ENCODE results near the gene TSPAN31. TPM values are rescaled to one million over a fixed set of nuclear protein-coding genes. Genes with fewer than 3 reads are reported as not detected.

Gene TSPAN31
- total RNA-seq, 1 donor from 2014 or later: 31.3 TPM

DNA sequence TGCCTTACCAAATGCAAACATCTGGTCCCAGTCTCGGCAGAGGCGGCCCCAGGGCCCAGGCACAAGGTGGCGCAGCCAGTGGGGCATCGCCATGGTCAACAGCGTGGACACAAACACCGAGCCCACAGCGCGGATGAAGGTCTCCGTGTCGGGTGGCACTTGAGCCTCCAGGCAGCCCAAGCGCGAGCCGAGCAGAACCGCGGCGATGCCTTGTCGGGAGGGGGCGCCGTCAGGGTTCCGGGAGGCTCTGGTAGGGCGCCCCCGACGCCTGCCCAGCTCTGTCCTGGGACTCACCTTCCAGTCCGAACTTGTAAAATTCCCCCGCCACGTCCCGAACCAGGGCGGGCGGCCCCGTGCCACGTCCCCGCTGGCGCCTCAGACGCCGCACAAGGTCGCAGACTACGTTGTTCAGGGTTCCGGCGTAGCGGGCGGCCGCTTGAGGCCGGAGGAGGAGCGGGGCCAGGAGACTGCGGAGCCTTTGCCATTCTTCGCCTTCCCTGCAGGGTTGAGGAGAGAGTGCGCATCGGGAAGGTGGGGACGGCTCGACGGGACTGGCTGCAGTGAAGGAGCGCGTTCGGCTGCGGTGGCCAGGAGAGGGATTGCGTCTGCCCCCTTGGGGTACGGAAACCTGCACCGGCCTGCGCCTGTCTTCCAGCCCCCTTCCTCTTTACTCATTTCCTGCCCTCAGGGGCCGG lies 20.3 kb downstream of the TSPAN31 start:
- no peak overlapping the region for H3K27ac Mint-ChIP-seq
- H3K4me3 Mint-ChIP-seq (ENCODE audit: low read depth): peak overlapping the region; percentile 60
- TF ChIP-seq, protein P1, sequence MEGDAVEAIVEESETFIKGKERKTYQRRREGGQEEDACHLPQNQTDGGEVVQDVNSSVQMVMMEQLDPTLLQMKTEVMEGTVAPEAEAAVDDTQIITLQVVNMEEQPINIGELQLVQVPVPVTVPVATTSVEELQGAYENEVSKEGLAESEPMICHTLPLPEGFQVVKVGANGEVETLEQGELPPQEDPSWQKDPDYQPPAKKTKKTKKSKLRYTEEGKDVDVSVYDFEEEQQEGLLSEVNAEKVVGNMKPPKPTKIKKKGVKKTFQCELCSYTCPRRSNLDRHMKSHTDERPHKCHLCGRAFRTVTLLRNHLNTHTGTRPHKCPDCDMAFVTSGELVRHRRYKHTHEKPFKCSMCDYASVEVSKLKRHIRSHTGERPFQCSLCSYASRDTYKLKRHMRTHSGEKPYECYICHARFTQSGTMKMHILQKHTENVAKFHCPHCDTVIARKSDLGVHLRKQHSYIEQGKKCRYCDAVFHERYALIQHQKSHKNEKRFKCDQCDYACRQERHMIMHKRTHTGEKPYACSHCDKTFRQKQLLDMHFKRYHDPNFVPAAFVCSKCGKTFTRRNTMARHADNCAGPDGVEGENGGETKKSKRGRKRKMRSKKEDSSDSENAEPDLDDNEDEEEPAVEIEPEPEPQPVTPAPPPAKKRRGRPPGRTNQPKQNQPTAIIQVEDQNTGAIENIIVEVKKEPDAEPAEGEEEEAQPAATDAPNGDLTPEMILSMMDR (IDR thresholded peaks at IDR 0.05; ENCODE audit: unreplicated experiment): peak; percentile 40
- peaks cover 8% of the 10 kb centered on the region for H3K36me3 Mint-ChIP-seq (ENCODE audit: insufficient read depth)
- H3K4me1 Mint-ChIP-seq (ENCODE audit: low read depth): peaks cover 10% of the 10 kb centered on the region
- DNase-seq (ENCODE audit: low spot score, unreplicated experiment): no peak
- H3K27me3 Mint-ChIP-seq: peaks cover 63% of the 10 kb centered on the region
- H3K9me3 Mint-ChIP-seq (ENCODE audit: low read depth): no peaks in the 10 kb centered on the region

DNA sequence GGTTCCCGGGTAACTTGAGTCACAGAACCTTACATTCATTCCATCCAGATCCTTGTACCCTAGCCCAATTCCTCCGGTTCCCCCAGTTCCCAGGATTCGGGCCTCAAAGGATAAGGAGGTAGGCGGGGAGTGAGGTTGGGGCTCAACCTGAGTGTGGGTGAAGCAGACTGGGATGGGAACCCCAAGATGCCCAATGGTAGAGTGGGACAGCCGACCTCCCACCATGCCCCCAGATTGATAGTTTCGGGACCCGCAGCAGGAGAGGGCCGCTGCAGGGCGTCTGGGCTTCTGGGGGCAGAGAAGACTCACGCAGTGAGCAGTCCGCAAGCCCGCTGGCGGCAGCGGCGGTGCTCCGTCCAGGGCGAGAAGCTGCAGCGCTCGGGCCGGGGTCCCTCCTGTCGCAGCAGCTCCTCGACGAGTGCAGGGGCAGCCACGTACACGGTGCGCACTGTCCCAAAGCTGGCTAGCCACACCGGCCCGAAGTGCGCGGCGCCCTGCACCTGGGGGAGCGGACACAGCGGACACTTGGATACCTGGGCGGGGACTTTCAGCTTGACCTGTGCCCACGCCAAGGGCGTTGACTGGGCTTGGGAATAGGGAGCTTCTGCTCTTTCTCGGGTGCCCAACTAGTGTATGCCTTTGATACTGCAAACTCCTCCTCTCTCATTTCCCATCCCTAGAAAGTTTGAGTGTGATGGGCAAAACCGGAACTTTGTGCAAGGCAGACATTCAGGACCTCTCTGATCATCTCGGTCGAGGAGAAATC lies 21.0 kb downstream of the TSPAN31 start:
- TF ChIP-seq, protein P1 (IDR thresholded peaks at IDR 0.05; ENCODE audit: unreplicated experiment): no peak
- Mint-ChIP-seq H3K27me3 (peaks cover 63% of the 10 kb centered on the region), H3K9me3 (ENCODE audit: low read depth) (no peaks in the 10 kb centered on the region), H3K4me3 (ENCODE audit: low read depth) (peak overlapping the region; percentile 52), H3K36me3 (ENCODE audit: insufficient read depth) (peaks cover 8% of the 10 kb centered on the region), H3K4me1 (ENCODE audit: low read depth) (peaks cover 10% of the 10 kb centered on the region), H3K27ac (no peak overlapping the region)
- no peak for DNase-seq (ENCODE audit: low spot score, unreplicated experiment)

DNA sequence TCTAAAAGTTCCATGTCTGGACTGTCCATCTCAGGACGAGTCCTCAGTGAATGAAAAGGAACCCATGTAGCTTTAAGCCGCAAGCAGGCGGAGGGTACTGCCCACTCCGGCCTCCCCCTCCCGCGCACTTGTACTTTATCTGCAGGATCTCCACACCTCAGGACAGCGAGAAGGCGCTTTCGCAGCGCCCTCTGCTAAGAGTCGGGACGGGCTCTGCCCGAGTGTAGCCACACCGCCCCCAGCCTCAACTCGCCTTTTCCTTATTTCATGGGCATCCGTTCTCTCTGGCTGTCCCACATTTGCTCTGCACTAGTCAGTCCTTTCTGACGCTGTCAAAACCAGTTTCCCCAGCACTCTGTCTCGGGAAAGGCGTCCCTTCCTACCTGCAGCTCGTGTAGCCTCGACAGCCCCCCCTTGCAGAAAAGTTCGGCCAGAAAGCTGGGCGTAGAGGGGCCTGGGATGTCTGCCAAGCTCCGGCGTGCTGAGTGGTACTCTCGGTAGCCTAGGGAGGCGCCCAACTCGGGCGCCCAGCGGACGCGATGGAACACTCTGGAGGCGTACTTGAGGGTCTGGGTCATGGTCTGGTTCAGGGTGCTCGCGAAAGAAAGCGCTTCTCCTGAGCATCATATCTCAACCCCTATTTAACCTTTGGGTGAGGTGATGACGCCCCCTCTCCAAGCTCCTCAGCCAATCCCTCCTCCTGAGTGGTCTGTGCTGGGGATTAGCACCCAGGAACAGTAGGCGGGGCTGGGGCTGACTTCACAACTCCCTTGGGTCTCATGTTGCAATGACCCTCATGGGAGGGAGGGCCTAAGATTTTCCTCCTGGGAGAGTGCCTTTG lies 21.8 kb downstream of the TSPAN31 start, which contains the start of gene CYP27B1:
Gene CYP27B1, minus strand, starts transcription at position 615 of the 841 bp plus-strand sequence. Its CDS starts 37 bp downstream, at position 578.
- DNase-seq (ENCODE audit: low spot score, unreplicated experiment): no peak
- Mint-ChIP-seq H3K4me1 (ENCODE audit: low read depth) (peaks cover 14% of the 10 kb centered on the region), H3K36me3 (ENCODE audit: insufficient read depth) (peaks cover 8% of the 10 kb centered on the region), H3K4me3 (ENCODE audit: low read depth) (peak within 1 kb of the TSS; percentile 52), H3K9me3 (ENCODE audit: low read depth) (no peaks in the 10 kb centered on the region), H3K27ac (no peak within 1 kb of the TSS), H3K27me3 (peaks cover 63% of the 10 kb centered on the region)
- TF ChIP-seq, protein P1 (IDR thresholded peaks at IDR 0.05; ENCODE audit: unreplicated experiment): no peak

DNA sequence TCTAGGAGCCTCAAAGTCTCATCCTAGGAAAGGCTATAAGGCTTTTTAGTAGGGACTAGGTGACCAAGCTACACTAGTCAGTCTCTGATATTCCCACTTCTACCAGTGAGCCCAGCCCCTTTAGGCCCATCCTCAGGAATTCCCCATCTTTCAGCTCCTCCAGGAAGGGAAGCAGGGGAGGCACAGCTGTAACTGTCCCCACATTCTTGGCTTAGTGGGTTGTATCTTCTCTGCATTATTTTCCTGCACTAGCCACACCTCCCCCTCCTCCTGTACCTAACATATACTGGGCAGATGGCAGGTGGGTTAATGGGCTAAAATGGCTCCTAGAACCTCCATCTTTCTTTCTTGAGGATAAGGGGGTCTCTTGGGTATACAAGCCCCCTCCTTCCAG lies 22.5 kb downstream of the TSPAN31 start:
- Mint-ChIP-seq H3K27ac (no peak overlapping the region), H3K36me3 (ENCODE audit: insufficient read depth) (peaks cover 8% of the 10 kb centered on the region), H3K4me1 (ENCODE audit: low read depth) (peaks cover 17% of the 10 kb centered on the region), H3K9me3 (ENCODE audit: low read depth) (no peaks in the 10 kb centered on the region), H3K27me3 (peaks cover 61% of the 10 kb centered on the region), H3K4me3 (ENCODE audit: low read depth) (no peak overlapping the region)
- DNase-seq (ENCODE audit: low spot score, unreplicated experiment): no peak
- TF ChIP-seq, protein P1 (IDR thresholded peaks at IDR 0.05; ENCODE audit: unreplicated experiment): no peak

DNA sequence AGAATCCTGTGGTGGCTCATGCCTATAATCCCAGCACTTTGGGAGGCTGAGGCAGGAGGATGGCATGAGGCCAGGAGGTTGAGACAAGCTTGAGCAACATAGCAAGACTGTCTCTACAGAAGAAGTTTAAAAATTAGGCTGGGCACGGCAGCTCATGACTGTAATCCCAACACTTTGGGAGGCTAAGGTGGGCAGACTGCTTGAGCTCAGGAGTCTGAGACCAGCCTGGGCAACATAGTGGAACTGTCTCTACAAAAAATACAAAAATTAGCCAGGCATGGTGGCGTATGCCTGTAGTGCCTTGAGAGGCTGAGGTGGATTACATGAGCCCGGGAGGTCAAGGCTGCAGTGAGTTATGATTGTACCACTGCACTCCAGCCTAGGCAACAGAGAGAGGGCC lies 23.0 kb downstream of the TSPAN31 start:
- DNase-seq (ENCODE audit: low spot score, unreplicated experiment): no peak
- Mint-ChIP-seq H3K27ac (no peak overlapping the region), H3K4me3 (ENCODE audit: low read depth) (no peak overlapping the region), H3K9me3 (ENCODE audit: low read depth) (no peaks in the 10 kb centered on the region), H3K27me3 (peaks cover 56% of the 10 kb centered on the region), H3K4me1 (ENCODE audit: low read depth) (peaks cover 18% of the 10 kb centered on the region), H3K36me3 (ENCODE audit: insufficient read depth) (peaks cover 8% of the 10 kb centered on the region)
- TF ChIP-seq, protein P1 (IDR thresholded peaks at IDR 0.05; ENCODE audit: unreplicated experiment): no peak
